GM18951 (cell line): Measurements from ENCODE around the gene HMOX1.
"Not testable (repeated sequence)": the region's sequence is repeated elsewhere in the genome, so short reads cannot be mapped to it uniquely, and the experiment has no call there.

ENCODE experiments used
- POLR2A ChIP-seq: IDR thresholded peaks from 4 replicates; pipeline ENCODE4 v1.6.1; 2011; ENCODE audit warnings: mild to moderate bottlenecking; ENCODE audit not compliant: insufficient read length, insufficient read depth; ENCODE audit errors: extremely low read depth
- in situ Hi-C: fragments of 300-500 bp; cut with MboI; formaldehyde crosslinking; loops from one replicate; pipeline ENCODE4 v1.12.0; 2022; ENCODE audit warnings: low sequenced_read_pairs, mixed read lengths, inconsistent platforms; ENCODE audit not compliant: unreplicated experiment

Gene HMOX1

DNA sequence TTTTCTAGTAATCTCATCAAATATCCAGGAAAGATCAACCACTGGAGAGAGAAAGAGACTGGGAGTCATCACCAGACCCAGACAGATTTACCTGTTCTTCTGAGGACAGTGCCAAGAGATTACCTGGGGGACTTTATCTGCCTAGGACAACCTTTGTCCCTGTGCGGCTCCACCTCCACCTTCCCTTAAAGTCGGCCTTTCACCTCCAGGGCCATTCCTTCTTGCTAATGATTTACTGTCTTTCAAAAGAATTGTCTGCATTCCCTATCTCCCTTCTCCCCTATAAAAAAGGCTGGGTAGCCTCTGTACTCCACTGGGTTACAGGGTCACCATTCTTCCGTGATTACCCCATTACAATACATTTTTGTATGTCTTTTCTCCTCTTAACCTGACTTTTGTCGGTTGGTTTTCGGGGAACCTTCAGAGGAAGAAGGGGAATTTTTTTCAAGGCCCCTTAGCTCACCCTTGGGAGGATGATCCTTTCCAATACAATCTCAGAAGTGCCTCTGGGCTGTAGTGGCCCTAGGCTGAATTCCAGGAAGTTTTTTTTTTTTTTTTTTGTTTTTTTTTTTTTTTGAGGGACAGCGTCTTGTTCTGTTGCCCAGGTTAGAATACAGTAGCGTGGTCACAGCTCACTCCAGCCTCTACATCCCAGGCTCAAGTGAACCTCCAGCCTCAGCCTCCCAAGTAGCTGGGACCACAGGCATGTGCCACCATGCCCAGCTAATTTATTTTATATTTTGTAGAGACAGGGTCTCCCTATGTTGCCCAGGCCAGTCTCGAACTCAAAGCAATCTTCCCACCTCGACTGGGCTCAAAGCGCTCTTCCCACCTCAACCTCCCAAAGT, 1.5 kb upstream of the HMOX1 start:
- in situ Hi-C loops = no loop called here

DNA sequence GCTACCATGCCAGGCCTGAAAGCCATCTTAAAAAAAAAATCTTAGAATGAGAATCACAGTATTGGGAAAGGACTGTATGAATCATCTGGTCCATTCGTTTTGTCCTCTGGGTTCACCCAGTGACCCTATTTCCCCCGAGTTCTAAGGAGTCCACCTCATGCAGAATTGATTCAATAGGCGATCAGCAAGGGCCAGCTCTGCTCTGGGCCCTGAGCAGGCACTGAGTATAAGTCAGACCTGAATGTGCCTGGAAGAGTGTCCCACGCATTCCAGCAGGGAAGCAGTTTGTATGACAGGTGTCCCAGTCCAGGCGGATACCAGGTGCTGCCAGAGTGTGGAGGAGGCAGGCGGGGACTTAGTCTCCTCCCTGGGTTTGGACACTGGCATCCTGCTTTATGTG, 883 bp upstream of the HMOX1 start:
- TF ChIP-seq POLR2A = no peak
- in situ Hi-C loops = no loop called here

More for the DNA sequence above, 1.5 kb upstream of the HMOX1 start:
- no peak for TF ChIP-seq POLR2A

DNA sequence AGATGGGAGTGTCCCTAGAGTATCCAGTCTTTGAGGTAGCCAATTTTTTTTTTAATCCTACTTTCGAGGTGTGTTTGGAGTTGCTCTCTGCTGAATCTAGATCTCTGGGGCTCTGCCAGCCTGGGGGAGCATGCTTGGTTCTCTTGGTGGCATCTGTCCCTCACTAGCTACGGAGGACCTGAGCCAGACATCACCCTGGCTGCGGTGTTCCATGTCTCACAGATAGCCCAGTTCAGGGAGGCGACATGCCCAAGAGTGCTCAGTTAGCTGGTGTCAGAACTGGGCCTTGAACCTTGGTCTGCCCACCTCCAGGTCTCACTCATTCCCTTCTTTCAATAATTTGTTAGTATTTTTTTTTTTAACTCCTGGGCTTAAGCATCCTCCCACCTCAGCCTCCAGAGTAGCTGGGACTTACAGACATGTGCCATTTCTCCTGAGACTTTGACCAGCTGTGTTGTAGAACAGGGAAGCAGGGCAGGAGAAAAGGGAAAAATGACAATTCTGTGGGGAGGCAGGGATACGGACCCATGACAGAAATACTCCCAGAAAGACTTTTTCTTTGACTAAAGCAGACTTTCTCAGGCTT, 621 bp downstream of the HMOX1 start:
- in situ Hi-C loops = no loop called here
- no peak for TF ChIP-seq POLR2A

DNA sequence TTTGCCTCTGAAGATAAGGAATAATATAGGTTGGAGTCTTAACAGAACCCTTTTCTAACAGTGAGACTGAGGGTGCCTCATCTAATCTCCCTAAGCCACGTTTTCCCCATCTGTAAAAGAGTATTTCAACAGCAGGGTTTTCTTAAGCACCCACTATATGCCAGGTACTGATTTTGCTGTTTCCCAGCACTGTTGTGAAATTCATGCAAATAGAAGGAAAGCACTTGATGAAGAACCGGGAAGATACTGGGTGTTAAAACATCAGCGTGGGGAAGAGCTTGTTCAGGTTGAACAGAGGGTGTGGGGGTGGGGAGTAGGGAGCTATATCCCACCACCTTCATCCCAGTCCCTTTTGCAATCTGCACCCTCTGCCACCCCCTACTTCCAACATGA, 2.8 kb downstream of the HMOX1 start:
- in situ Hi-C loops = no loop called here
- no peak for TF ChIP-seq POLR2A

DNA sequence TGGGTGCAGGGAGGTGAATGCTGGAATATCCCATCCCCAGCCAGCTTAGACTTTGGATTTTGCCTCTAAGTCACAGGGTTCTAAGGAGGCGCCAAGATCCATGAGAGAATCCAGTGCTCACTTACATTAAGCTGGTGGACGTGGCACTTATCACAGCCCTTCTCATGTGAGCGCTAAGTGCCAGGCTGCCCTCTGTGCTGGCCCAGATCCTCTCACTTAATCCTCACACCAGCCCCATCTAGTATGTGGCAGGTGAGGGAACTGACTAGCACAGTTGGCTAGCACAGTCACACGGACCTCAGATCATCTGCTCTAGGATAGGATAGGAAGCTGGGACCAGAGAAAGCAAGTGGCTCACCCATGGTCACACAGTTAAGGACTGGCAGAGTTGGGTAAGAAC, 3.6 kb downstream of the HMOX1 start:
- TF ChIP-seq POLR2A = no peak
- in situ Hi-C loops = no loop called here

DNA sequence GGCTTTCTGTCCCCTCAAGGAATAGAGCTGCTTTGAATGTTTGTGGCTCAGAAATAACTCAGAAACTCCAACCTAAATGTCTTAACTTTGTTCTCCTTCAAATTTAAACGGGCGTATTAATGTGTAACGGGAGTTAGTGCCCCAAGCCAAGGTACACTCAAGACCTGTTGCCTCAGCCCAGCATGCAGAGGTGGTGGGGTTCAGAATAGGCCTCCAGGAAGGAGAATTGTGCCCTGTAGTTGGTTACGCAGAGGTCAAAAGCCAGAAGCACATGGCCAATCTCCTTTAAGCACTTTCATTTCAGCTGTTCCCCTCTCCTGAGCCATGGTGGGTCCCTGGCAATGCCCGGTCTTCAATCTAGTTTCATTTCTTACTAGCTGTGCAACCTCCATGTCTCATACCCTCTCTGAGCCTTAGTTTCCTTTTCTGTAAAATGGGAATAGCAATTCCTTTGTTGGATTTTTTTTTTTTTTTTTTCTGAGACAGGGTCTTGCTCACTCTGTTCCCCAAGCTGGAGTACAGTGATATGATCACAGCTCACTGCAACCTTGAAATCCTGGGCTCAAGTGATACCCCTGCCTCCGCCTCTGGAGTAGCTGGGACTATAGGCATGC, 4.2 kb downstream of the HMOX1 start:
- in situ Hi-C loops = no loop called here
- TF ChIP-seq POLR2A = no peak

DNA sequence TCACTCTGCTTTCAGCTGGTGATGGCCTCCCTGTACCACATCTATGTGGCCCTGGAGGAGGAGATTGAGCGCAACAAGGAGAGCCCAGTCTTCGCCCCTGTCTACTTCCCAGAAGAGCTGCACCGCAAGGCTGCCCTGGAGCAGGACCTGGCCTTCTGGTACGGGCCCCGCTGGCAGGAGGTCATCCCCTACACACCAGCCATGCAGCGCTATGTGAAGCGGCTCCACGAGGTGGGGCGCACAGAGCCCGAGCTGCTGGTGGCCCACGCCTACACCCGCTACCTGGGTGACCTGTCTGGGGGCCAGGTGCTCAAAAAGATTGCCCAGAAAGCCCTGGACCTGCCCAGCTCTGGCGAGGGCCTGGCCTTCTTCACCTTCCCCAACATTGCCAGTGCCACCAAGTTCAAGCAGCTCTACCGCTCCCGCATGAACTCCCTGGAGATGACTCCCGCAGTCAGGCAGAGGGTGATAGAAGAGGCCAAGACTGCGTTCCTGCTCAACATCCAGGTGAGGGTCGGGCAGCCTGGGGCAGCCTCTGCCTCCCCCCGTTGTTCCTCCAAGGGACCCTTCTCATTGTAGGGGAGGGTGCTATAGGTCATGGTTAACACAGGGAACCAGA, 5.9 kb downstream of the HMOX1 start:
- TF ChIP-seq POLR2A = no peak
- in situ Hi-C loops = no loop called here

DNA sequence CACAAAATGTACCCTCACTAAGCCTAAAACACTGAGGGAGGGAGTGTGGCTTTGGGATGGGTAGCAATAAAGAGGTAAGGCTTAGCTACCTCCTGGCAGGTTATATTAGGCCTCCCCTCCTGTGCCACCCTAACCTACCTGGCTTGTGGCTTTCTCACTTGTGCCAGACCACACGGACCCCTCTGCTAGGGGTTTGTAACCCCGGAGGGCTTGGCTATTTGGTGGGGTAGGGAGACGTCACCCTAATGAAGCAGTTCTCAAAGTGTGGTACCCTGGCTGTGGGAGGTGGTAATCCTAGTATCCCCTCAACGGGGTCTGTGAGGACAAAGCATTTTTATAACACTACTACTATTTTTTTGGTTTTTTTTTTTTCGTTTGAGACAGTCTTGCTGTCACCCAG, 10.0 kb downstream of the HMOX1 start:
- TF ChIP-seq POLR2A = no peak
- in situ Hi-C loops = no loop called here

DNA sequence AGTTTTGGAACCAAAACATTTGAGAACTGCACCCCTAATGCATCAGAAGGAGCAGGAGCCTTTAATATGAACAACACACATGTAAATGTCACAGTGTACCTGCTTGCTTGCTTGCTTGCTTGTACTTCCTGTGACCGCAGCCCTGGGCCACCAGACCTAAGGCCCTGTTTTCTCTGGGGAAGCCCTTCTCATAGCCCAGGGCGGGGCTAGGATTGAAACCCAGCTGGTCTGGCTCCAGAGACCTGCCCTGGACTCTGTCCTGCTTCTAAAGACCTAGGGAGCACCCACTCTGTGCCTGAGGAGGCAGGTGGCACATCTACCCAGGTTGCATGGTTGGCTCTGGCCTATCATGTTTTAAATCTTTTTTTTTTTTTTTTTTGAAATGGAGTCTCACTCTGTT, 11.5 kb downstream of the HMOX1 start:
- in situ Hi-C loops = no loop called here
- no peak for TF ChIP-seq POLR2A

DNA sequence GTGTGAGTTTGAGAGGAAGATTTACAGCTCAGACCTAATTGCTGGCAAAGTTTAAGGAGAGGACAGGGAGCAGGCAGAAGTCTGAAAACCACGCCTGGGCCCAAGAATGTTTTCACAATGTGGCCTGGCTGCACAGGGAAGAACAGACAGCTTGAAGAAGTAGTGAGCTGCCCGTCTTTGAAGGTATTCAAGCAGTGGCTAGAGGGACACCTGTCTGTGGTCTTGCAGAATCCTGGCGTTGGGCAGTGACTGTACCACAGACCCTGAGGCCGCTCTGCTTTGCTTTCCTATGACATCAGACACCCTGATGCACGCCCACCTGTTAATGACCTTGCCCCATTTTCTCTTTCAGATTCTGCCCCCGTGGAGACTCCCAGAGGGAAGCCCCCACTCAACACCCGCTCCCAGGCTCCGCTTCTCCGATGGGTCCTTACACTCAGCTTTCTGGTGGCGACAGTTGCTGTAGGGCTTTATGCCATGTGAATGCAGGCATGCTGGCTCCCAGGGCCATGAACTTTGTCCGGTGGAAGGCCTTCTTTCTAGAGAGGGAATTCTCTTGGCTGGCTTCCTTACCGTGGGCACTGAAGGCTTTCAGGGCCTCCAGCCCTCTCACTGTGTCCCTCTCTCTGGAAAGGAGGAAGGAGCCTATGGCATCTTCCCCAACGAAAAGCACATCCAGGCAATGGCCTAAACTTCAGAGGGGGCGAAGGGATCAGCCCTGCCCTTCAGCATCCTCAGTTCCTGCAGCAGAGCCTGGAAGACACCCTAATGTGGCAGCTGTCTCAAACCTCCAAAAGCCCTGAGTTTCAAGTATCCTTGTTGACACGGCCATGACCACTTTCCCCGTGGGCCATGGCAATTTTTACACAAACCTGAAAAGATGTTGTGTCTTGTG, 12.5 kb downstream of the HMOX1 start:
- TF ChIP-seq POLR2A = no peak

DNA sequence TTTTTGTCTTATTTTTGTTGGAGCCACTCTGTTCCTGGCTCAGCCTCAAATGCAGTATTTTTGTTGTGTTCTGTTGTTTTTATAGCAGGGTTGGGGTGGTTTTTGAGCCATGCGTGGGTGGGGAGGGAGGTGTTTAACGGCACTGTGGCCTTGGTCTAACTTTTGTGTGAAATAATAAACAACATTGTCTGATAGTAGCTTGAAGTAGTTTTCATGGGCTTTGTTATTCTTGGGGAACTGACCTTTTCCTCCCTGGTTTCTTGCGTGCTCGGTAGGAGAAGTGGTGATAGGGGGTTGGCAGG, 13.1 kb downstream of the HMOX1 start:
- no peak for TF ChIP-seq POLR2A
- in situ Hi-C loops = no loop called here

More for the DNA sequence above, 12.5 kb downstream of the HMOX1 start:
- in situ Hi-C loops = no loop called here

DNA sequence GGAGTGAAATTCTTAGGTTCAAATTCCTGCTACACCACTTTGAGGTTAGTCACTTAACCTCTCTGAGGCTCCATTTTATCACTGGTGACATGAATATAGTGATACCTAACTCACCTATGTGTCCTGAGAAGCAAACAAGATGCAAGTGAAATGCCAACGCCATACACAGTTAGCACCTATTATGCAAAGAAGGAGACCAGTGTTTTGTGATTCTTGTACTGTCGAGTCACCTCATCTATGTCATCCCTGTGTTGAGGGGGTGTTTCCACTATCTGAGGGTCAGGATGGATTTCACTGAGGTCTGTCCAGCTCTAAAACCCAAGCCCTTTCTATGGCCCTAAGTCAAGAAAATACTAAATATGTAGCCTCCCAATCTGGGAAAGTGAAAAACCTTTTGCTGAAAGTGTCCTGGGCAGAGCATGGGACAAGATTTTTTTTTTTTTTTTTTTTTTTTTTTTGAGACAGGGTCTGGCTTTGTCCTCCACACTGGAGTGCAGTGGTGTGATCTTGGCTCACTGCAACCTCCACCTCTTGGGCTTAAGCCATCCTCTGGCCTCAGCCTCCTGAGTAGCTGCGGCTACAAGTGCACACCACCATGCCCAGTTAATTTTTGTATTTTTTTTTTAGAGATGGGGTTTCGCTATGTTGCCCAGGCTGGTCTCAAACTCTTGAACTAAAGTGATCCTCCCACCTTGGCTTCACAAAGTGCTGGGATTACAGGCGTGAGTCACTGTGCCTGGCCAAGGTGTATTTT, 14.1 kb downstream of the HMOX1 start:
- TF ChIP-seq POLR2A = no peak

DNA sequence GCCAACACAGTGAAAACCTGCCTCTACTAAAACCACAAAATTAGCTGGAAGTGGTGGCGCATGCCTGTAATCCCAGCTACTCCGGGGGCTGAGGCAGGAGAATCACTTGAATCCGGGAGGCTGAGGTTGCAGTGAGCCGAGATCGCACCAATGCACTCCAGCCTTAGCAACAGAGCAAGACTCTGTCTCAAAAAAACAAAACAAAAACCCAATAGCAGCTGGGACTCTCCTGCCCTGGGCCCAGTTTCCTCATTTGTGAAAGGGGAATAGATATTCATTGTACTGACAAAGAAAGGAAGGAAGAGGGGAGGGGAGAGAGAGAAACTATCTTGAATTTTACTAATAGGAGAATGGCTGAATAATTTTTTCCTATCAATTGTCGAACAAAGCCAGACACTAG, 15.7 kb downstream of the HMOX1 start:
- in situ Hi-C loops = not testable (repeated sequence)

More for the DNA sequence above, 14.1 kb downstream of the HMOX1 start:
- in situ Hi-C loops = no loop called here
